Neural progenitor cell (in vitro differentiated cells): ENCODE results near the gene LTBP1.

Experiments
- EZH2 ChIP-seq: fragments of 200-600 bp; sonication (generic); IDR thresholded peaks from 2 replicates; pipeline ENCODE4 v1.6.1; 2017; ENCODE audit warnings: antibody characterized with exemption, mild to moderate bottlenecking, moderate library complexity
- EZH2phosphoT487 ChIP-seq: fragments of 200-600 bp; sonication (generic); IDR thresholded peaks from 2 replicates; pipeline ENCODE4 v1.6.1; 2017; ENCODE audit warnings: antibody characterized with exemption
- TF ChIP-seq, protein P1 (sequence below): fragments of 200-600 bp; sonication (generic); IDR thresholded peaks from 2 replicates; pipeline ENCODE4 v1.5.1; 2017; ENCODE audit warnings: antibody characterized with exemption, mild to moderate bottlenecking

- TF ChIP-seq, protein P1, sequence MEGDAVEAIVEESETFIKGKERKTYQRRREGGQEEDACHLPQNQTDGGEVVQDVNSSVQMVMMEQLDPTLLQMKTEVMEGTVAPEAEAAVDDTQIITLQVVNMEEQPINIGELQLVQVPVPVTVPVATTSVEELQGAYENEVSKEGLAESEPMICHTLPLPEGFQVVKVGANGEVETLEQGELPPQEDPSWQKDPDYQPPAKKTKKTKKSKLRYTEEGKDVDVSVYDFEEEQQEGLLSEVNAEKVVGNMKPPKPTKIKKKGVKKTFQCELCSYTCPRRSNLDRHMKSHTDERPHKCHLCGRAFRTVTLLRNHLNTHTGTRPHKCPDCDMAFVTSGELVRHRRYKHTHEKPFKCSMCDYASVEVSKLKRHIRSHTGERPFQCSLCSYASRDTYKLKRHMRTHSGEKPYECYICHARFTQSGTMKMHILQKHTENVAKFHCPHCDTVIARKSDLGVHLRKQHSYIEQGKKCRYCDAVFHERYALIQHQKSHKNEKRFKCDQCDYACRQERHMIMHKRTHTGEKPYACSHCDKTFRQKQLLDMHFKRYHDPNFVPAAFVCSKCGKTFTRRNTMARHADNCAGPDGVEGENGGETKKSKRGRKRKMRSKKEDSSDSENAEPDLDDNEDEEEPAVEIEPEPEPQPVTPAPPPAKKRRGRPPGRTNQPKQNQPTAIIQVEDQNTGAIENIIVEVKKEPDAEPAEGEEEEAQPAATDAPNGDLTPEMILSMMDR: no peak
- no peak for TF ChIP-seq EZH2
- TF ChIP-seq EZH2phosphoT487: no peak
These were observed 361.0 kb downstream of the LTBP1 start for GRCh38 chr2:33307659-33308270.
